ENCODE results near the gene SH3BGRL3. TPM values are rescaled to one million over a fixed set of nuclear protein-coding genes. Genes with fewer than 3 reads are reported as not detected.
A peak's percentile ranks its signal among the peaks of the same experiment; 100 is the strongest.

SH3BGRL3 gene
- total and polyA plus RNA-seq, 4 donors, result 17.2 to 437 (median 333) TPM

GRCh38 chr1:26321315-26322041 lies 41.6 kb downstream of the SH3BGRL3 start:
- peak; percentile 88 for DNase-seq
- H3K4me3 ChIP-seq, result no peak overlapping the region
- ATAC-seq (ENCODE audit: insufficient read depth, low FRiP score), result peak; percentile 85
- H3K9me3 ChIP-seq (ENCODE audit: control insufficient read depth in 4 of 4, insufficient read depth in 3 of 4, low read length in 3 of 4), result no peaks in the 10 kb centered on the region
- peak overlapping the region in 1 of 2 donors; percentile 40 for H3K9ac ChIP-seq (ENCODE audit: insufficient read depth in 1 of 2, low read length in 2 of 2)
- H3K27me3 ChIP-seq (ENCODE audit: control insufficient read depth in 3 of 3, insufficient read depth in 3 of 3, low read length in 2 of 3), result no peaks in the 10 kb centered on the region
- peak overlapping the region in 1 of 2 donors; percentile 6 for H3K27ac ChIP-seq (ENCODE audit: low read depth in 1 of 2, low read length in 1 of 2)
- 13 to 17% methylated on average over 16 of the region's 16 CpGs for WGBS, 2 donors
- peak; percentile 92 for TF ChIP-seq CTCF (IDR thresholded peaks at IDR 0.05; ENCODE audit: control extremely low read depth, extremely low read depth)
- H3K36me3 ChIP-seq (ENCODE audit: control insufficient read depth in 4 of 4, insufficient read depth in 4 of 4, low read length in 4 of 4), result no peaks in the 10 kb centered on the region
- H3K4me1 ChIP-seq (ENCODE audit: control insufficient read depth in 5 of 5, insufficient read depth in 5 of 5, low read length in 5 of 5), result peaks cover 0 to 5% (median 0%) of the 10 kb centered on the region in 5 donors

- no peak for TF ChIP-seq CTCF (IDR thresholded peaks at IDR 0.05; ENCODE audit: control extremely low read depth, extremely low read depth)
- ATAC-seq (ENCODE audit: insufficient read depth, low FRiP score) (no peak), DNase-seq (no peak)
- H3K4me1 ChIP-seq (ENCODE audit: control insufficient read depth in 5 of 5, insufficient read depth in 5 of 5, low read length in 5 of 5), result peaks cover 0 to 5% (median 0%) of the 10 kb centered on the region in 5 donors
- no peaks in the 10 kb centered on the region for H3K36me3 ChIP-seq (ENCODE audit: control insufficient read depth in 4 of 4, insufficient read depth in 4 of 4, low read length in 4 of 4)
- no peak overlapping the region for H3K27ac ChIP-seq (ENCODE audit: low read depth in 1 of 2, low read length in 1 of 2)
- H3K4me3 ChIP-seq, result no peak overlapping the region
- no peak overlapping the region for H3K9ac ChIP-seq (ENCODE audit: insufficient read depth in 1 of 2, low read length in 2 of 2)
- H3K9me3 ChIP-seq (ENCODE audit: control insufficient read depth in 4 of 4, insufficient read depth in 3 of 4, low read length in 3 of 4), result no peaks in the 10 kb centered on the region
- WGBS, 2 donors, result 73 to 86% methylated on average over 10 of the region's 10 CpGs
- H3K27me3 ChIP-seq (ENCODE audit: control insufficient read depth in 3 of 3, insufficient read depth in 3 of 3, low read length in 2 of 3), result no peaks in the 10 kb centered on the region
Measured at GRCh38 chr1:26322042-26322331, 42.1 kb downstream of the SH3BGRL3 start.

- WGBS, 2 donors, result 94 to 95% methylated on average over 2 of the region's 2 CpGs
- Histone ChIP-seq H3K27me3 (ENCODE audit: control insufficient read depth in 3 of 3, insufficient read depth in 3 of 3, low read length in 2 of 3) (no peaks in the 10 kb centered on the region), H3K9ac (ENCODE audit: insufficient read depth in 1 of 2, low read length in 2 of 2) (no peak overlapping the region)
Measured at GRCh38 chr1:26323382-26323781, 43.5 kb downstream of the SH3BGRL3 start.

More at GRCh38 chr1:26323382-26323781, 43.5 kb downstream of the SH3BGRL3 start:
- H3K4me3 ChIP-seq, result no peak overlapping the region
- ATAC-seq (ENCODE audit: insufficient read depth, low FRiP score) (no peak), DNase-seq (no peak)
- no peak overlapping the region for H3K27ac ChIP-seq (ENCODE audit: low read depth in 1 of 2, low read length in 1 of 2)
- H3K36me3 ChIP-seq (ENCODE audit: control insufficient read depth in 4 of 4, insufficient read depth in 4 of 4, low read length in 4 of 4), result no peaks in the 10 kb centered on the region
- H3K9me3 ChIP-seq (ENCODE audit: control insufficient read depth in 4 of 4, insufficient read depth in 3 of 4, low read length in 3 of 4), result no peaks in the 10 kb centered on the region
- no peak for TF ChIP-seq CTCF (IDR thresholded peaks at IDR 0.05; ENCODE audit: control extremely low read depth, extremely low read depth)
- peaks cover 0 to 5% (median 0%) of the 10 kb centered on the region in 5 donors for H3K4me1 ChIP-seq (ENCODE audit: control insufficient read depth in 5 of 5, insufficient read depth in 5 of 5, low read length in 5 of 5)

Measured in lung (tissue), 12 donors.